Stimulated activated naive CD8-positive, alpha-beta T cell treated with anti-CD3 and anti-CD28 coated beads, Interleukin-15, amount 100 ng/mL, for 72 hours (primary cell): ENCODE results near the gene CAMK2B.

Experiments
- ATAC-seq: fragments of 150-1000 bp; cut with Tn5 transposase; 2 replicates; pipeline ENCODE4 v1.10.0; 2021; ENCODE audit warnings: mild to moderate bottlenecking, moderate library complexity
- DNase-seq, 2 donors: peaks; one replicate each; pipeline ENCODE4 v3.0.0; 2021 to 2022
- H3K27ac Mint-ChIP-seq, 2 donors: one replicate each; pipeline ENCODE4 v1.8.0; 2022; ENCODE audit warnings: mild to moderate bottlenecking in 2 of 2, mixed read lengths in 2 of 2, moderate library complexity in 2 of 2
- H3K27me3 Mint-ChIP-seq: one replicate; pipeline ENCODE4 v1.8.0; 2022; ENCODE audit warnings: mixed read lengths
- H3K4me1 Mint-ChIP-seq: one replicate; pipeline ENCODE4 v1.8.0; 2022; ENCODE audit warnings: mild to moderate bottlenecking, mixed read lengths
- H3K4me3 Mint-ChIP-seq, 2 donors: one replicate each; pipeline ENCODE4 v1.8.0; 2022; ENCODE audit warnings: mild to moderate bottlenecking in 2 of 2, mixed read lengths in 2 of 2, moderate library complexity in 1 of 2
- H3K9me3 Mint-ChIP-seq, 2 donors: one replicate each; pipeline ENCODE4 v1.8.0; 2022; ENCODE audit warnings: mixed read lengths in 2 of 2

CAMK2B gene

DNA sequence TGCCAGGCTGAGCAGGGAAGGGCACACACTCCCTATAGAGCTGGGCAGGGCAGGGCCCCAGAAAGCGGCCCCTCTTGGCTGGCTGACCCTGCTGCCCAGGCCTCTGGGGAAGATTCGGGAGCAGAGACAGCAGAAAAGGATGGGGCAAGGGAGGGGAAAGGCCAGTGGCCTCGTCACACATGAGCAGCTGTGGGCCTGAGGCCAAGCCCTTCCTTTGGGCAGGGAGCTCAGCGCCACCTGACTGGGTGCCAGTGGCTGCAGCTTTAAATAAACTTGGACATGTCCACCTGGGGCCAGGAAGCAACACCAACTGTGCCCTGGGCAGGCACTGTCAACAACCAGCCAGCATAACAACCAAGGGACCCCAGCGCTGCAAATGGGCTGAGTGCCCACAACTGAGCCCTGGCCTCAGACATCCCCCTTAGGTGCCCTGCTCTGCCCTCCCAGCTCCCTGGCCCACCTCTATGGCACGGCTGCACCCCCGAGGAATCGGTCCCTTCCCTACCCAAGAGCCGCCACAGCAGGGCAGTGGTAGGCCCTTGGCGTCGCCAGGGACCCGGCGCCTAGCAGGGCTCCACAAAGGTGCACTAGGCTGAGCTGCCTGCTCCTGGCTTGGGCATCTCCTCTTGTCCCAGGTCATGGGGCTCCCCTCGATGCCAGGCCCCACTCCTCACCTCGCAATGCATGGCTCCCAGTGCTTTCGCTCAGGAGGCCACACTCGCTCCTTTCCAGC, 2.6 kb downstream of the CAMK2B start:
- H3K4me1 Mint-ChIP-seq, result peaks cover 22% of the 10 kb centered on the region
- no peaks in the 10 kb centered on the region for H3K9me3 Mint-ChIP-seq
- no peak overlapping the region for H3K27ac Mint-ChIP-seq
- no peak overlapping the region for H3K4me3 Mint-ChIP-seq
- ATAC-seq, result no peak
- no peak for DNase-seq
- peaks cover 43% of the 10 kb centered on the region for H3K27me3 Mint-ChIP-seq

DNA sequence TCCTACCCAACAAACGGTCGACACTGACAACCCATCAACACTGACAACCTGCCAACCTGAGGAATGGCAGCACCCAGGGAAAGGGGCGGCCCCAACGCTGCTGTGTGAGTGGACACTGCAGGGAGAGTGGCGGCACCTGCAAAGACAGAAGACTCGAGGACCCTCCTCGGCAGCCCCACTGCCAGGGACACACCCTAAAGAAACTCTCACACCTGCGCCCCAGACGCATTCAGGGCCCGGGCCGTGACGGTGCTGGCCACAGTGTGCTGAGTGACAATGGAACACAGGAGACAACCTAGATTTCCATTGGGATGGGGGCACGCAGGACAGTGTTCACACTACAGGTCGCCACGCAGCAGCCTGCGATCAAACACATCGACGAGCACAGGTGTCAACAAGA, 3.6 kb downstream of the CAMK2B start:
- ATAC-seq (no peak), DNase-seq (no peak)
- no peak overlapping the region for H3K4me3 Mint-ChIP-seq
- peaks cover 41% of the 10 kb centered on the region for H3K27me3 Mint-ChIP-seq
- peaks cover 22% of the 10 kb centered on the region for H3K4me1 Mint-ChIP-seq
- no peaks in the 10 kb centered on the region for H3K9me3 Mint-ChIP-seq
- H3K27ac Mint-ChIP-seq, result no peak overlapping the region

DNA sequence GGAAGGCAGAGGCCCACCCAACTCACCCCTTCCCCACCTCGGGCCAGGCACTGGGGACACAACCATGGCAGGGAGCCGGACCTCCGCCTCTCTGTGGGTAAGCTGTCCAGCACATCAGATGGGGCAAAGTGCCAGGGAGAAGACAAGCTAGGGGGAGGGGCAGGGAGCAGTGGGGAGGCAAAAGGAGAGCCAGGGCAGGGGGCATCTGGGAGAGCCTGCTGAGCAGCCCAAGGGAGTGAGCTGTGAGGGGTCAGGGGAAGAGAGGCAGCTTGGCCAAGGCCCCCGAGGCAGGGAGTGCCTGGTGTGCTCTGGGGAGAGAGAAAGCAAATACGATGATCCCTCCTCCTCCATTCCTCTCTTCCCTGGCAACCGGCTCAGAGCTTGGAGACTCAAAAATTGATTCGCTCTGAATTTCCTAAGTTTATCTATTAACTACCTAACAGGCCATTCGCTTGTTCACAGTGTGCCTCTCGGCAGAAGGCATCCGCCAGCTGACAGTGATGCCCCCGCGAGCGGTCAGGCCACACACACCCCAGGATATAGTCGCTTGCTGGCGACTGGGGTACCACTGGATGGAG, 4.5 kb downstream of the CAMK2B start:
- Mint-ChIP-seq H3K27me3 (peaks cover 31% of the 10 kb centered on the region), H3K27ac (no peak overlapping the region), H3K9me3 (no peaks in the 10 kb centered on the region), H3K4me3 (no peak overlapping the region), H3K4me1 (peaks cover 18% of the 10 kb centered on the region)
- DNase-seq, result no peak
- ATAC-seq, result no peak

DNA sequence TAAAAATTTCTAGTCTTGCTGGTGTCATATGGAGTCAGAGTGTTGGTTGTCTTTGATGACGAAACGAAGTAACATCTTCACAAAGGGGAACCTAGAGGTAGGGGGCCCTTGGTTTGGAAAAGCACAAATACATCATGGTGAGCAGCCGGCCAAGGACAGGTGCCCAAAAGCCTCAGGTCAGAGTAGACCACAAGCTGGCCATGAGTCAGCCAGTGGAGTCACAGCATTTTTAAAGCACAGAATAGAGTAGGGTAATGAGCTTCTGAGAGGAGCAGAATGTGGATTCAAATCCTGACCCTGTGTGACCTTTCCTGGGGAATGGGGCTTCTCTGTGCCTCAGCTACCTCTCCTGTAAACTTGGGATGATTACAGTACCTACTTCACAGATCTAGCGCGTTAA, 5.3 kb downstream of the CAMK2B start:
- Mint-ChIP-seq H3K4me1 (peaks cover 14% of the 10 kb centered on the region), H3K9me3 (no peaks in the 10 kb centered on the region), H3K27me3 (peaks cover 26% of the 10 kb centered on the region), H3K4me3 (no peak overlapping the region), H3K27ac (no peak overlapping the region)
- ATAC-seq, result no peak
- no peak for DNase-seq

DNA sequence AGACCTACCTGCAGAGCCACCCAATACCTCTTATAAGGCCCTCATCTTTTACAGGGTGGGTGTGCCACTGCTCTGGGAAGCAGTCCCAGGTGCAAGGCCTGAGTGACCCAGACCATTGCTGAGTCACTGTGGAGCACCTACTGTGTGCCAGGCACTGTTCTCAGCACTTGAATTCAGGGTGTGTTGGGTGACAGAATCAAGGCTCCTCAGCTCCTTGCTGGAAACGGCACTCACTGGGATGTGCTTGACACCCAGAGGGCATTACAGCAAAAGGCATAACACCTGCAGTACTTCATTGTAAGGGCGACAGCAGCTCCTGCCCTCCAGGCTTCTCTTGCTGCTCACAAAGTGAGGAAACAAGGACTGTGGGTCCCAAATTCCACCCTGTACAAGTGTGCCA, 7.1 kb downstream of the CAMK2B start:
- Mint-ChIP-seq H3K4me1 (peaks cover under 1% of the 10 kb centered on the region), H3K9me3 (no peaks in the 10 kb centered on the region), H3K27me3 (peaks cover 10% of the 10 kb centered on the region), H3K27ac (no peak overlapping the region), H3K4me3 (no peak overlapping the region)
- no peak for ATAC-seq
- no peak for DNase-seq

DNA sequence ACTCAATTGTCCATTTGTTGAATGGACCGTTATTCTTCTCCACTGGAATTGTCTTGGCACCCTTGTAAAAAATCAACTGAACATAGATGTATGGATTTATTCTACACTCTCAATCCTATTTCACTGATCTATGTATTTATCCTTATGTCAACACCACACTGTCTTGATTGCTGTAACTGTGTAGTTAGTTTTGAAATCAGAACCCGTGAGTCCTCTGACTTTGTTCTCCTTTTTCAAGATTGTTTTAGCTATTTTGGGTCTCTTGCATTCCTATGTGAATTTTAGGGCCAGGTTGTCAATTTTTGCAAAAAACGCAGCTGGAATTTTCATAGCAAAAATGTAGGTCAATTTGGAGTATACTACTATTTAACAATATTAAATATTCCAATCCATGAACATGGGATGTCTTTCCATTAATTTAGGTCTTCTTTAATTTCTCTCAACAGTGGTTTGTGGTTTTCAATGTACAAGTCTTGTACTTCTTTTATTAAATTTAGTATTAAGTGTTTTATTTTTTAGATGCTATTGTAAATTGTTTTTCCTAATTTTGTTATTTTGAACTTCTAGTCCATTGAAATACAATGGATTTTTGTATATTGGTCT, 10.0 kb downstream of the CAMK2B start:
- no peak for DNase-seq
- Mint-ChIP-seq H3K27ac (no peak overlapping the region), H3K27me3 (peaks cover 6% of the 10 kb centered on the region), H3K4me3 (no peak overlapping the region), H3K9me3 (no peaks in the 10 kb centered on the region), H3K4me1 (peaks cover under 1% of the 10 kb centered on the region)
- no peak for ATAC-seq

DNA sequence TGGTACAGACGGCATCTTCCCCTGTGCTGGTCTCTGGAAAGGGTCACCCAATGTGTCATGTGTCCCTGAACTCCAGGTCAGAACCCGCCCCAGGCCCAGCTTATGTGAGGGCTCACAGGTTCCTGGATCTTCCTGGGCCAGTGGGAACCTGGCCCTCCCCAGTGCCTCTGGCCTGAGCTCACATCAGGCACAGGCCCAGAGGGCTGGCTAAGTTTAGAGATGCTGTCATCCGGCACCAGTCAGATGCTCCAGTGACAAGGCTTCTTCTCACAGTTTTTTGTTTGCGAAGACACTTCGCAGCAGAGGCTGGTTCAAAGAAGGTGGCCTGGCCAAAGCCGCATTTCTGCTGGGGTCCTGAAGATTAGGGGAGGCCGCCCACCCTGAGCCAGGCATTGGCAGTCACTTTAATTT, 11.8 kb downstream of the CAMK2B start:
- DNase-seq (no peak), ATAC-seq (no peak)
- Mint-ChIP-seq H3K27me3 (peaks cover 19% of the 10 kb centered on the region), H3K4me3 (no peak overlapping the region), H3K9me3 (no peaks in the 10 kb centered on the region), H3K4me1 (peaks cover 12% of the 10 kb centered on the region), H3K27ac (peak overlapping the region in 1 of 2 donors; percentile 60)

DNA sequence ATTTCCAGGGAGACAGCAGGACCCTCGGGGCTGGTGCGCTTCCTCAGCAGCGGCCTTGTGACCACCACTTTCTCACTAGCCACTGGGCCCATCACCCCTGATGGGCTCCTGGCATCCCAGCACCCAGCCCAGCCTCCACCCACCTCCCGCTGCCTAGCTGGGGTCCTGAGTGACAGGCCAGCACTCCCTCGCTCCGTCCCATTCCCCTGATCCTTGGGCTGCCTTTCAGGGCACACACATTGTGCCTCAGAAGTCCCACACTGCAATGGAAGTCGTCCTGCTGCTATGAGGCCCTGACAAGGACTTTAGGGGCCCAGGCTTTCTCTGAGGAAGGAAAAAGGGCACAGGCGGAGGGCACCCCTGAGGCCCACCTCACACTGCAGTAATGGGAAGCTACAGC, 12.4 kb downstream of the CAMK2B start:
- H3K4me1 Mint-ChIP-seq, result peaks cover 16% of the 10 kb centered on the region
- ATAC-seq (no peak), DNase-seq (no peak)
- H3K4me3 Mint-ChIP-seq, result no peak overlapping the region
- H3K27me3 Mint-ChIP-seq, result peaks cover 26% of the 10 kb centered on the region
- H3K27ac Mint-ChIP-seq, result no peak overlapping the region
- no peaks in the 10 kb centered on the region for H3K9me3 Mint-ChIP-seq

DNA sequence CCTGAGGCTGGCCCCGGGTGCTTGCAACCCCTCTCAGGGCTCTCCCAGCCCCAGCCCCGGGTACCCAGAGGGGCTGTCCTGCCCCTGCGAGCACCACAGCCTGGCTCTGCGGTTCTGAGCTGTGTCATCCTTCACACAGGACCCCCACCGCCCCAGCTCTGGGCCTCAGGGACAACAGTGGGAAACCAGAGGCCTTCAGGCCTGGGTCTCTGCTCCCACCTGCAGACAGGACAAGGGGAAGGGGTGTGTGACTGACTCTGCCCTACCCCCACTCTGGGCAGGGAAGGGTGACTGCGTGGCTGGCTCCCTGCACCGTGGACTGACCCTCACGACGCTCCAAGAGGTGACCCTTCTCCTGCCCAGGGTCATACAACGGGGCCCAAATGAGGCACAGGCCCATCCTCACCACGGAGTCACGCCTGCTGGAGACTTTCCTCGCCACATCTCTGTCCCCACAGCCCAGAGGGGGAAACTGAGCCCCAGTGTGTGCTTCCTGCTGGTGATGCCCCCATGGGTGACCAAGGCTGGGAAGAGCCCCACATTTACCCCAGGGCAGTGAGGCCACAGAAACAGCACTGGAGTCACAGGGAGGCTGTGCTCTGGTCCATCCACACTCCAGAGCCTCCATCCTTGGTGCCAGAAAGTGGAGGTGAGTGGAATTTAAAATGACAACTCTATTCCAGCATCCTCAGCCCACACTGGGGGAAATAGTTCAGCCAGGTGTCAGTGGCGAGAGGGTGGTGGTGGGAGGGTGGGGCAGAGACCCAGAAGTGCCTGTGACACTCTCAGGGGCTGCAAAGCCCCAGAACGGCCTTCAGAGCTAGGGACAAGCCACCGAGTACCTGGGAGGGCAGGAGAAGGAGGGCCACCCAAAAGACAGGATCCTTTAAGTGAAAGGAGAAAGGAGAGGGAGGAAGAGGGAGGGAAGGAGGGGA, 13.6 kb downstream of the CAMK2B start:
- DNase-seq, result no peak
- Mint-ChIP-seq H3K4me3 (no peak overlapping the region), H3K27me3 (peaks cover 31% of the 10 kb centered on the region), H3K9me3 (no peaks in the 10 kb centered on the region), H3K4me1 (peaks cover 20% of the 10 kb centered on the region), H3K27ac (peak overlapping the region in 1 of 2 donors; percentile 9)
- ATAC-seq, result no peak

DNA sequence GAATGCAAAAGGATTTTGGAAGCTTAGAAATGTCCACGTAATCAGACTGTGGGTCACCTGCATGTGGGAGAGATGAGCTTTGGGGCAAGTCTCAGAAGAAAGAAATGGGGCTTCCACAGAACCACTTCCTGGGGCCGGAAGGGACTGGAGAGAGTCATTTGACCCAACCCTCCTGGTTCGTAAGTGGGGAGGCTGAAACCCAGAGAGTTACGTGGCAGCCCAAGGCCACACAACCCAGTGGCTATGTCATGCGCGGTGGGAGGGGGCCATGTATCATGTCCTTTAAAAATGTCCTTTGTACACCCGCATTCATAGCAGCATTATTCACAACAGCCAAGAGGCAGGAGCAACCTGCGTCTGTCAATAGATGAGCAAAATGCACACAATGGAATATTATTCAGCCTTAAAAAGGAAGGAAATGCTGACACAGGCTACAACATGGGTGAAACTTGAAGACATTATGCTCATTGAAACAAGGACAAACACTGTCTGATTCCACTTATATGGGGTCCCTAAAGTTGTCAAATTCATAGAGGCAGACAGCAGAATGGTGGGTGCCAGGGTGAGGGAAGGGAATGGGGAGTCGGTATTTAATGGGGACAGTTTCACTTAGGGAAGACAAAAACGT, 15.1 kb downstream of the CAMK2B start:
- Mint-ChIP-seq H3K27me3 (peaks cover 31% of the 10 kb centered on the region), H3K27ac (peak overlapping the region in 1 of 2 donors; percentile 19), H3K9me3 (no peaks in the 10 kb centered on the region), H3K4me3 (peak overlapping the region; percentile 52 to 64), H3K4me1 (peaks cover 20% of the 10 kb centered on the region)
- DNase-seq, result no peak
- peak; percentile 37 for ATAC-seq

DNA sequence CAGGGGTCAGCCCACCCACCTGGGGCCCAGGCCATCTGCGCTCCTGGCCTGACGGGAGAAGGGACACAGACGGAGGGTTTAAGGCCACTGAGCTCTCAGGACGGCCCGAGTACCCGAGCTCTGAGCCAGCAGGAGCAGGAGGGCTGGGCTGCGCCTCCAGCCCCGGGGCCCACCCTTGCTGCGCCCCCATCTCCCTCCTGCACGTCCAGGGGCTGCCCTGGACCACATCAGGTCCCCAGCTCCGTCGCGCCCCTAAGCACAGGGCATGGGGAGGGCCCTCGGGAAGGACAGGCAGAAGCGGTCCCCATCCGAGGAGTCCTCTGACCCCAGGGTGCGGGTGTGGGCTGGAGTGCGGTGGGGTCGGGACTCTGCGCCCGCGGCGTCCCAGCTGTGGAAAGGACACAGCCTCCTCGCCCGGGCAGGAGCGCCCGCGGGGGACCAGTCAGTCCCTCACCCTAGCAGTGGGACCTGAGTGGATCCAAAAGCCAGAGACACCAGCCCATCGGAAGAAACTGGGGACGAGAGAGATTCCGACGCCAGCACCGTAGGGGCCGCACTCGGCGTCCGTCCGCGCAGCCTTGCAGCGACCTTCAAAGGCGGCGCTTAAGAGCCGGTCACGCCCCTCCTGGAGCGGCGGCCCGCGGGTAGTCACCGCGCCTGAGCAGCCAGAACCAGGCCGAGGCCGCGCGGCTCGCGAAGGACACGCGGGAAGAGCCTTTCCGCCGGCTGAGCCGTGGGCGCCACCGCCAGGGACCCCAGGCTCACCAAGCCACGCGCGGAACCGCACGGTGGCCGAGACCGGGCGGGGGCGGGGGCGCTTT, 15.9 kb downstream of the CAMK2B start:
- H3K9me3 Mint-ChIP-seq, result no peaks in the 10 kb centered on the region
- peak overlapping the region; percentile 52 to 64 for H3K4me3 Mint-ChIP-seq
- H3K27me3 Mint-ChIP-seq, result peaks cover 31% of the 10 kb centered on the region
- H3K27ac Mint-ChIP-seq, result no peak overlapping the region
- peak in 1 of 2 donors; percentile 46 for DNase-seq
- H3K4me1 Mint-ChIP-seq, result peaks cover 20% of the 10 kb centered on the region
- peak; percentile 75 for ATAC-seq

DNA sequence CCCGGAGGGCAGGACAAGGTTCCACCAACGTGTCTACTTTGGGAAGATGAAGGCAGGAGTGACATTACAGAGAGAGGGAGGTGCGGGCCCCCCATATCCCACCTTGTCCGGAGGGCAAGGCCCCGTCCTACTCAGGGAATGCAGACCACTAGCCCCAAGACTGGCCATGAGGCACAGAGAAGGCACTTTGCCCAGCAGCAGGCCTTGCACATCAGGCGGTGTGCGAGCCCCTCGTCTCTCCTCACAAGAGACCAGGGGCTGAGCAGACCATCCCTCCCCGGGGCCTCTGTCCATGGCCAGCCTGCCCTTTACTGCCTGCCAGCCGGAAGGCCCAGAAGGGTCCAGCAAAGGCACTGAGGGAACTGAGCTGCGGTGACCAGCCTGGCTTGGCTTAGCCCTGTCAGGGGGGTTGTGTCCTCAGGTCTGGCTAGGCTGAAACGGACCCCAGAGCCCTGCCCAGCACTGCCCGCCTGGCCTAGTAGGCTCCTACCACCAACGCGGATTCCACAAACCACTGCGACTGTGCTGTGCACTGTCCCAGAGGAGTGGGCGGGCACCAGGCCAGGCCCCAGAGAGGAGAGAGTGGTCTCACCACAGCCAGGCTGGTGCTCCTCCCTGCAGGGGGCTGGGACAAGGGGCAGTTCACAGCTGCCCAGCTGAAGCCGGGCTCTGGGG, 16.7 kb downstream of the CAMK2B start:
- H3K4me3 Mint-ChIP-seq, result peak overlapping the region in 1 of 2 donors; percentile 24
- ATAC-seq (no peak), DNase-seq (no peak)
- peaks cover 31% of the 10 kb centered on the region for H3K27me3 Mint-ChIP-seq
- H3K9me3 Mint-ChIP-seq, result no peaks in the 10 kb centered on the region
- H3K4me1 Mint-ChIP-seq, result peaks cover 20% of the 10 kb centered on the region
- no peak overlapping the region for H3K27ac Mint-ChIP-seq

DNA sequence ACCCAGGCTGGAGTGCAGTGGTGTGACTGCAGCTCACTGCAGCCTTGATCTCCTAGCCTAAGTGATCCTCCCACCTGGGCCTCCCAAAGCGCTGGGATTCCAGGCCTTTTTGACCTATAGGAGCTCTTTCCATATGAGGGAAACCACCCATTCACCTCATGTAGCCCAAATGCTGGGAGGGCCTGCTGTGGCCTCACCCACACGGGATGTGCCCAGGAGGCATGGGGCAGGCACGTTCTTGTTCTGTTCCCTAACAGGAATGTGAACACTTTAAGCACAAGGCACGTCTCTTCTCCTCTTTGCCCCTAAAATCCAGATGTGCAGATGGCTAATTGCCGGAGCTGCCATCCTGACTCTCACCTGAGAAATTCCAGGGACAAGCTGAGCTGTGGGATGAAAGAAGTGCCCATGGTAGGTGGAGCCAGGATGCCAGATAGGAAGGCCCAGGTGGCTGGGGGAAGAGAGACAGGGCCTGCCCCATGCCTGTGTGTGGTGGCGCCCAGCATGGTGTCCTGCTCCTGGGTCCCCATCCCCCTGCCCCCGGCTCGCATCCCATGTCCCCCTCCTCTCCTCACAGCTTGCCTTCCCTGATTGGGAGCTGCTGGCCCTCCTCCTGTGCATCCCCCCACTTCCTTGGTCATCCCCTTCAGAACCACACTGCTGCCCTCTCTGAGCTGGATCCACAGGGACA, 17.3 kb downstream of the CAMK2B start:
- H3K4me1 Mint-ChIP-seq, result peaks cover 20% of the 10 kb centered on the region
- peaks cover 31% of the 10 kb centered on the region for H3K27me3 Mint-ChIP-seq
- no peak overlapping the region for H3K4me3 Mint-ChIP-seq
- H3K9me3 Mint-ChIP-seq, result no peaks in the 10 kb centered on the region
- ATAC-seq (no peak), DNase-seq (no peak)
- H3K27ac Mint-ChIP-seq, result no peak overlapping the region
